NCI-H187 treated with DMSO at 0.1 percent for 48 hours (cell line): ENCODE measurements around the gene PLCH1.

Experiments
- DNase-seq: peaks from one replicate; lab custom pipeline; 2025; lab: John Stamatoyannopoulos, UW

PLCH1 gene

DNA sequence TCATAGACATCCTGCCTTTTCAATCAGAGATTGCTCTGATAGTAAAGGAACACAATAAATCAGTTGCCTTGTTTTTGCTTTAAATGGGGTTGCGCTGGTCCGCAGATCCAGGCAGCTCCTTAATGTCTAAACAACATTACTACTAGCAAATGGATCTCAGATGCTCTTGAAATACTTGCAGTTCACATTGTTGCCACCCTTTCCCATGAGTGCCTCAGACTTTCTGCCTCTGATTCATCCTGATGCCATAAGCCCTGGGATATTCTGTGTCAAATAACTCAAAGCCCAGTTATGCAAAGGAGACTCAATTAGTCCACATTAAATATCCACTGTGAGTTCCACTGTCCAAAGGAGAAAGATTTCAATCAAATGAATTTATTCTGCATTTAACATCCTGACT is 196.7 kb downstream of the PLCH1 start:
- DNase-seq, result no peak

DNA sequence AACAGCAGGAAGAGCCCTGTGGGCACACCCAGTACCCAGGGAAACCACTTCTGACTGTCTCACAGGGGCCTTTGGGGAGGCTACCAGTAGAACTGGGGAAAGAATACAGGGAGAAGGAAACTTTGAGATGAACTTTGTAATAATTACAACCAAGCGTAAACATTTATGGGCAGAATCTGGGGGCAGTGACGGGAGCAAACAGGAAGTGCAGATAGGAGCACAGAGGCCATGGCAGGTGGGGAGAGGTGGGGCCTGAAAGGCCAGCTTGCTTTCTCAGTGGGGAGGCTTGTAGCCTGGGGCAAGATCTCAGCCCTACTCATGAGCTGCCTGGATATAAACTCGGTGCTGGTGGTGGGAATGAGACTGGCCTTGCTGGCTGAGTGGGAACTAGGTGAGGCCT is 209.8 kb downstream of the PLCH1 start:
- no peak for DNase-seq

GRCh38 chr3:155528579-155528978 is 216.3 kb downstream of the PLCH1 start:
- no peak for DNase-seq

GRCh38 chr3:155525324-155525833 is 219.5 kb downstream of the PLCH1 start:
- no peak for DNase-seq

GRCh38 chr3:155520463-155520862 is 224.4 kb downstream of the PLCH1 start:
- no peak for DNase-seq

- DNase-seq, result no peak
Measured at GRCh38 chr3:155519078-155519477, 225.8 kb downstream of the PLCH1 start.

GRCh38 chr3:155517903-155518302 is 227.0 kb downstream of the PLCH1 start:
- no peak for DNase-seq

DNA sequence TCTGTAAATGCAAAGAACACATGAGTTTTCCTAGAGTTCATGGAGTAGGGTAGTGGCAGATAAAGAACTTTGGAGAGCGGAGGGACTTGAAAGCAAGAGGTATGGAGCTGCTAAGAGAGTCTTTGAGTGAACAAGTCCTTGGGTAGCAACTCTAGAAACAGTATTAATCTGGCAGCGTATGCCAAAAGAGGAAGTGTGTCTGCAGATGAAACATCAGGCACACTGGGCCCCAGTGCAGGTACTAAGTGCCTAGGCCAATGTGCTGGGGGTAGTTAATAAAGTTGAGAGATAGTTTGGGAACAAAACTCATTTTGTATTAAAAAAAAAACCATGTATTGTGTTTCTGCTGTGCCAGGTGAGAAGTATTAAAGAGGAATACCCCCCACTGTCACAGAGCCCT is 228.4 kb downstream of the PLCH1 start:
- DNase-seq, result no peak

DNA sequence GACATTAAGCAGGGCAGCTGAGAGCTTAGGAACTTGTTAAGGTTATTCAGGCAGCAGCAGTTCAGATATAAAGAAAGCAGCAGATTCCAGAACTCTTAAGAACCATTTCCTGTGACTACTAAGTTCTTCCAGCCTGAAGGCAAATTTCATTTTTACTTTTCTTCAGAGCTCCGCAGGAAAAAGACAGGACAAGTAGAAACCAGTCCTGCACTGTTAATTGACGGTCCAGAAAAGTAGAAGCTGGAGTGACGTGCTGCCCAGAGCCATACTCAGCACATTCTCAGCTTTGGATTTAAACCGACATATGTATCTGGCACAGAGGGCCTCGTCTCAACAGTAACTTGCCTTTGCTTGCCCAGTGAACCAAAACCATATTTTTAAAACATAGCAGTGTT is 232.0 kb downstream of the PLCH1 start:
- no peak for DNase-seq

- no peak for DNase-seq
Measured at GRCh38 chr3:155512175-155512866, 232.6 kb downstream of the PLCH1 start.

GRCh38 chr3:155504682-155505081 is 240.2 kb downstream of the PLCH1 start:
- DNase-seq, result peak; percentile 3

DNA sequence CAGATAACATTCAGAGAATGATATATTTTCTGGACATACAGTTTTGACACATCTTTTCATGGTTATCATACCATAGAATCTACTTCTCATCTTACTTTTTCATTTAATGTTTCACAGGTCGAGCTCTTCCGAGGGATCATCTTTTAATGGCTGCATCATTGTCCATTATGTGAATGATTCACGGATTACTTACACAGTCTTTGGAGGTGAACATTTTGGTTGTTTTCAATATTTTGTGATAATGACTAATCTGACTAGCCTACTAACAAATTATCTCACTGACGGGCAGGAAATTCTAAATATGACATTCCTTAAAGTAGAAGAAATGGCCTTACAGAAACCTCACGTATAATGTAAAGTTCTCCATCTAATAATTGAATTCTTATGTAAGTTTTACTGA is 242.2 kb downstream of the PLCH1 start:
- DNase-seq, result no peak

GRCh38 chr3:155500194-155500818 is 244.6 kb downstream of the PLCH1 start:
- DNase-seq, result no peak

GRCh38 chr3:155497930-155498647 is 246.8 kb downstream of the PLCH1 start:
- DNase-seq, result no peak

- DNase-seq, result no peak
Measured at GRCh38 chr3:155496206-155496605, 248.7 kb downstream of the PLCH1 start.

GRCh38 chr3:155495387-155495786 is 249.5 kb downstream of the PLCH1 start:
- no peak for DNase-seq

DNA sequence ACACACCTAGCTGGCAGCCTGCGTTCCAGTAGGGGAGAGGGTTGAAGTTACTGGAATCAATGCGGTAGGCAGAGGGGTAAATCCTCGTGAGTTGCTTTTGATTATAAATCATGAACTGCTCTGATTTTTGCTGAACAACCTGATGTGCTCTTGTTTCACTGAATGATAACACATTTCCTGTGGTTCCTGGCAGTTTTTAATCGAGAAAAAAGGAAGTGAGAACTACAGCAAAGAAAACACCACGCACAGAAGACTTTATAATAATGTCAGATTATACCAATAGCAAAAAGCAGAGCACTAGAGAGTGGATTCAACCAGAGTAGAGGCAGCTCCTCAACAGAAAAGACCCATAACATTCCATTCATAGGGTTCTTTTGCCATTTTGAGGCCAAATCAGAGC is 250.5 kb downstream of the PLCH1 start:
- DNase-seq, result no peak

GRCh38 chr3:155492841-155493240 is 252.0 kb downstream of the PLCH1 start:
- DNase-seq, result no peak

DNA sequence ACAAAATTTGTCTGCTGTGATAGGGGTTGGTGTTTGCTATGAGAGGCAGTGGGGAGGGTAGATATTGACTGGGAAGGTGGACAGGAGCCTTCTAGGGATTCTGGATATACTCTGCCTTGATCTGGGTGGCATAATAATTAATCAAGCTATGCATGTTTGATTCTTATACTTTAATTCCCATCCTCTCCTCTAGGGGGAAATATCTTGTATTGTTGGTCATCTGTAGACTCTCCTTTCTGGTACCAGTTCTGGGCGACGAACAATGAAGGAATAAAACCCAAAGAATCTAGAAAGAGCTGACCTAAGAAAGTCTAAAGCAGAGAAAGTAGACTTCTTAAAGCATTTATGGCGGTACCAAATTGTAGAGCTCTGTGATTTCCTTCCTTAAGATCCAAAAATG is 253.2 kb downstream of the PLCH1 start:
- DNase-seq, result no peak

- DNase-seq, result no peak
Measured at GRCh38 chr3:155488671-155489070, 256.2 kb downstream of the PLCH1 start.

- no peak for DNase-seq
Measured at GRCh38 chr3:155485897-155486296, 259.0 kb downstream of the PLCH1 start.

GRCh38 chr3:155481591-155481990 is 263.3 kb downstream of the PLCH1 start:
- DNase-seq, result no peak

DNA sequence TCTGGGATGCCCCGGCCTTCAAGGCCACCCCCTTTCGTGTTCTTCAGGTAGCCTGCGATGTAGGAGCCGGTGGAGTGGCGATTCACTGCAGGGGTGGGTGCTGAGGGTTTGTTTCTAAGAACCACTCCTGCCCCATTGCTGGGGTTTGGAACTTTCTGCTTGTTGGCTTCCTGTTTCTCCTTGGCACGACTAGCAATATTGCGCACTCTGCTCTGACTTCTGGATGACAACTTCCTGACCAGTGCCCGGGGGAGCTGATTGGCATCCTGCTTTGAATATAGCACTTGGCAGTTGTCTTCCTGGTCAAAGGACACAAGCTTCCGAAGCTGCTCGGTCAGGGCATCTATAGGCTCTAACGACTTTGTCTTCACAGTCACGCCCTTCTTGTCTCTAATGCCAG is 263.8 kb downstream of the PLCH1 start:
- no peak for DNase-seq
